Sigmoid colon (tissue), 7 donors: ENCODE results near the gene PSMA2. TPM values are rescaled to one million over a fixed set of nuclear protein-coding genes. Genes with fewer than 3 reads are reported as not detected.

ENCODE experiments used
- DNase-seq: peaks from one replicate; pipeline ENCODE4 v3.0.0-alpha.2; 2019
- H3K27ac ChIP-seq, 4 donors: fragments of 200-600 bp; sonication (generic); one replicate each; pipeline ENCODE4 v1.5.1; 2016 to 2019; ENCODE audit warnings: mild to moderate bottlenecking in 1 of 4
- H3K27me3 ChIP-seq, 3 donors: fragments of 200-600 bp; sonication (generic); one replicate each; pipeline ENCODE4 v1.5.1; 2019; ENCODE audit warnings: mild to moderate bottlenecking in 1 of 3
- H3K36me3 ChIP-seq, 4 donors: fragments of 200-600 bp; sonication (generic); one replicate each; pipeline ENCODE4 v1.5.1; 2016 to 2019
- H3K4me1 ChIP-seq, 4 donors: fragments of 200-600 bp; sonication (generic); one replicate each; pipeline ENCODE4 v1.5.1; 2017 to 2019
- H3K4me3 ChIP-seq, 4 donors: fragments of 200-600 bp; sonication (generic); one replicate each; pipeline ENCODE4 v1.5.1; 2017 to 2019; ENCODE audit warnings: mild to moderate bottlenecking in 2 of 4, moderate library complexity in 1 of 4
- H3K9me3 ChIP-seq, 4 donors: fragments of 200-600 bp in 3 of 4; sonication (generic) in 3 of 4; one replicate each; pipeline versions ENCODE4 v1.5.1 to v1.6.1; 2013 to 2019
- CTCF ChIP-seq, 4 experiments: fragments of 450-650 bp in 3 of 4; fragments of 200-600 bp in 1 of 4; IDR thresholded peaks; one replicate each; pipeline ENCODE4 v1.5.1; 2016 to 2019; ENCODE audit warnings: antibody characterized with exemption in 4 of 4, mild to moderate bottlenecking in 3 of 4, moderate library complexity in 2 of 4
- EP300 ChIP-seq, 4 donors: sonication (generic); formaldehyde crosslinking; IDR thresholded peaks; one replicate each; pipeline ENCODE4 v1.6.1; 2017; ENCODE audit warnings: antibody characterized with exemption in 4 of 4
- POLR2A ChIP-seq, 2 donors: fragments of 450-650 bp; IDR thresholded peaks; one replicate each; pipeline ENCODE4 v1.6.1; 2016; ENCODE audit warnings: antibody characterized with exemption in 2 of 2, mild to moderate bottlenecking in 2 of 2, moderate library complexity in 2 of 2
- POLR2AphosphoS5 ChIP-seq, 4 donors: sonication (generic); formaldehyde crosslinking; IDR thresholded peaks; one replicate each; pipeline ENCODE4 v1.6.1; 2017; ENCODE audit warnings: antibody characterized with exemption in 4 of 4
- WGBS, 2 donors: extraction: QIAGEN DNeasy Blood & Tissue Kit; methylation state at CpG; one replicate each; pipeline ENCODE4 v1.1.7; 2013; 5-methylcytosine and 5-hydroxymethylcytosine counted together
- intact Hi-C: fragments of 100-400 bp; cut with DNase I; formaldehyde crosslinking; loops from one replicate; pipeline ENCODE4 v1.15.1; 2023
- polyA plus RNA-seq, 3 donors: library from polyadenylated mRNA; stranded (reverse); fragments of 200-250 nt; gene quantifications; one replicate each; pipeline ENCODE4 v1.2.3, GENCODE V29; 2013
- total RNA-seq, 4 donors: library from RNA; depleted of rRNA; stranded (reverse); fragments of >200 nt; gene quantifications; one replicate each; pipeline ENCODE4 v1.1.0, GENCODE V29; 2016
- donor health status: healthy with polysubstance abuse.
- donor health status: Bipolar disorder and iron deficiency.
- donor health status: healthy.

The PSMA2 gene
- total and polyA plus RNA-seq, 7 donors, result 39.1 to 171 (median 81.3) TPM

GRCh38 chr7:42906181-42906580 lies 25.8 kb downstream of the PSMA2 start:
- Histone ChIP-seq H3K36me3 (no peaks in the 10 kb centered on the region), H3K9me3 (no peaks in the 10 kb centered on the region), H3K27me3 (no peaks in the 10 kb centered on the region), H3K4me3 (no peak overlapping the region), H3K27ac (no peak overlapping the region), H3K4me1 (peaks cover 0 to 13% (median 10%) of the 10 kb centered on the region in 4 donors)
- intact Hi-C loops, result no loop called here
- TF ChIP-seq POLR2A (IDR thresholded peaks at IDR 0.05) (no peak), POLR2AphosphoS5 (IDR thresholded peaks at IDR 0.05) (no peak), CTCF (IDR thresholded peaks at IDR 0.05) (no peak), EP300 (IDR thresholded peaks at IDR 0.05) (no peak)
- WGBS, 2 donors, result 96 to 98% methylated on average over 1 of the region's 1 CpG
- DNase-seq, result no peak

- DNase-seq, result no peak
- intact Hi-C loops, result no loop called here
- no peaks in the 10 kb centered on the region for H3K36me3 ChIP-seq
- H3K27me3 ChIP-seq, result no peaks in the 10 kb centered on the region
- H3K27ac ChIP-seq, result no peak overlapping the region
- H3K9me3 ChIP-seq, result no peaks in the 10 kb centered on the region
- H3K4me1 ChIP-seq, result no peaks in the 10 kb centered on the region
- TF ChIP-seq CTCF (IDR thresholded peaks at IDR 0.05) (no peak), POLR2AphosphoS5 (IDR thresholded peaks at IDR 0.05) (no peak), EP300 (IDR thresholded peaks at IDR 0.05) (no peak), POLR2A (IDR thresholded peaks at IDR 0.05) (no peak)
- WGBS, 2 donors, result 49 to 72% methylated on average over 3 of the region's 3 CpGs
- no peak overlapping the region for H3K4me3 ChIP-seq
Observed at GRCh38 chr7:42902331-42902730, 29.6 kb downstream of the PSMA2 start.

- H3K9me3 ChIP-seq, result no peaks in the 10 kb centered on the region
- H3K4me1 ChIP-seq, result no peaks in the 10 kb centered on the region
- no peak overlapping the region for H3K4me3 ChIP-seq
- no peaks in the 10 kb centered on the region for H3K27me3 ChIP-seq
- no peaks in the 10 kb centered on the region for H3K36me3 ChIP-seq
- no peak for DNase-seq
- no peak overlapping the region for H3K27ac ChIP-seq
- intact Hi-C loops, result no loop called here
- TF ChIP-seq POLR2A (IDR thresholded peaks at IDR 0.05), result no peak
- no peak for TF ChIP-seq EP300 (IDR thresholded peaks at IDR 0.05)
- TF ChIP-seq POLR2AphosphoS5 (IDR thresholded peaks at IDR 0.05), result no peak
- no peak for TF ChIP-seq CTCF (IDR thresholded peaks at IDR 0.05)
Observed at GRCh38 chr7:42900842-42901241, 31.1 kb downstream of the PSMA2 start.

- WGBS, 2 donors, result 75 to 82% methylated on average over 9 of the region's 9 CpGs
Observed at GRCh38 chr7:42893346-42894240, 38.4 kb downstream of the PSMA2 start.

GRCh38 chr7:42886893-42887505 lies 45.0 kb downstream of the PSMA2 start:
- no peak for DNase-seq
- no peaks in the 10 kb centered on the region for H3K9me3 ChIP-seq
- TF ChIP-seq POLR2AphosphoS5 (IDR thresholded peaks at IDR 0.05) (no peak), EP300 (IDR thresholded peaks at IDR 0.05) (no peak), CTCF (IDR thresholded peaks at IDR 0.05) (no peak), POLR2A (IDR thresholded peaks at IDR 0.05) (no peak)
- H3K4me1 ChIP-seq, result peaks cover 0 to 14% (median 9%) of the 10 kb centered on the region in 4 donors
- no peak overlapping the region for H3K27ac ChIP-seq
- H3K4me3 ChIP-seq, result no peak overlapping the region
- H3K27me3 ChIP-seq, result no peaks in the 10 kb centered on the region
- intact Hi-C loops, result no loop called here
- H3K36me3 ChIP-seq, result no peaks in the 10 kb centered on the region

More at GRCh38 chr7:42893346-42894240, 38.4 kb downstream of the PSMA2 start:
- Histone ChIP-seq H3K27me3 (no peaks in the 10 kb centered on the region), H3K4me1 (peaks cover 0 to 3% (median 1%) of the 10 kb centered on the region in 4 donors), H3K9me3 (peaks cover 0 to 4% (median 0%) of the 10 kb centered on the region in 4 donors), H3K4me3 (no peak overlapping the region), H3K27ac (no peak overlapping the region), H3K36me3 (no peaks in the 10 kb centered on the region)
- DNase-seq, result no peak
- intact Hi-C loops, result no loop called here
- TF ChIP-seq POLR2AphosphoS5 (IDR thresholded peaks at IDR 0.05), result no peak
